Endodermal cell (in vitro differentiated cells): Measurements from ENCODE around the gene ARL14. TPM values are rescaled to one million over a fixed set of nuclear protein-coding genes. Genes with fewer than 3 reads are reported as not detected.

ENCODE experiments used
- DNase-seq: peaks from one replicate; pipeline ENCODE4 v3.0.0-alpha.2; 2017
- H3K27ac ChIP-seq: 2 replicates; pipeline ENCODE4 v1.5.1; 2013; ENCODE audit warnings: mild to moderate bottlenecking, low read depth, low read length, moderate library complexity
- H3K27me3 ChIP-seq: 2 replicates; pipeline ENCODE4 v1.6.1; 2013; ENCODE audit warnings: mild to moderate bottlenecking, low read length, moderate library complexity; ENCODE audit not compliant: insufficient read depth, control insufficient read depth, poor library complexity, severe bottlenecking
- H3K36me3 ChIP-seq: 2 replicates; pipeline ENCODE4 v1.7.0; 2013; ENCODE audit warnings: mild to moderate bottlenecking, low read length, moderate library complexity; ENCODE audit not compliant: control insufficient read depth, insufficient read depth
- H3K4me1 ChIP-seq: one replicate; pipeline ENCODE4 v1.7.0; 2013; ENCODE audit warnings: low read length; ENCODE audit not compliant: control insufficient read depth, insufficient read depth
- H3K4me3 ChIP-seq: 2 replicates; pipeline ENCODE4 v1.5.1; 2013; ENCODE audit warnings: mild to moderate bottlenecking, low read length, moderate library complexity
- H3K9ac ChIP-seq: 2 replicates; pipeline ENCODE4 v1.6.1; 2013; ENCODE audit warnings: mild to moderate bottlenecking, low read length, moderate library complexity; ENCODE audit not compliant: poor library complexity, severe bottlenecking; ENCODE audit errors: extremely low read depth
- H3K9me3 ChIP-seq: 2 replicates; pipeline ENCODE4 v1.6.1; 2013; ENCODE audit warnings: mild to moderate bottlenecking, low read length, moderate library complexity; ENCODE audit not compliant: control insufficient read depth
- H3K27ac Mint-ChIP-seq: 2 replicates; pipeline ENCODE4 v1.8.0; 2020; ENCODE audit warnings: mixed read lengths
- H3K27me3 Mint-ChIP-seq: 2 replicates; pipeline ENCODE4 v1.8.0; 2021; ENCODE audit warnings: mild to moderate bottlenecking, mixed read lengths; ENCODE audit not compliant: insufficient read depth
- H3K36me3 Mint-ChIP-seq: 2 replicates; pipeline ENCODE4 v1.8.0; 2020; ENCODE audit warnings: low read depth, mixed read lengths
- H3K4me1 Mint-ChIP-seq: 2 replicates; pipeline ENCODE4 v1.8.0; 2020; ENCODE audit warnings: mixed read lengths
- H3K4me3 Mint-ChIP-seq: 2 replicates; pipeline ENCODE4 v1.8.0; 2020; ENCODE audit warnings: mild to moderate bottlenecking, moderate library complexity, mixed read lengths
- H3K9me3 Mint-ChIP-seq: 2 replicates; pipeline ENCODE4 v1.8.0; 2020; ENCODE audit warnings: mild to moderate bottlenecking, mixed read lengths
- WGBS, 2 experiments: methylation state at CpG; one replicate each; pipeline versions ENCODE4 v1.1.5 to v1.1.7; 2013; ENCODE audit warnings: missing lambda C conversion rate in 2 of 2, mixed read lengths in 1 of 2; ENCODE audit not compliant: insufficient coverage in 1 of 2, insufficient read length in 1 of 2; 5-methylcytosine and 5-hydroxymethylcytosine counted together
- total RNA-seq, 2 donors: library from RNA; stranded (reverse); fragmentation: NEBNext Ultra II Directional in 1 of 2; extraction: Animal tissue kit (Norgen Biotek cat#: 25700) in 1 of 2; gene quantifications; 2 replicates in 1 of 2; 3 replicates in 1 of 2; pipeline ENCODE4 v1.2.1, GENCODE V29; 2021
- TF ChIP-seq, protein P1 (sequence below): fragments of 200-600 bp; sonication (generic); conservative IDR thresholded peaks from 2 replicates; pipeline ENCODE4 v1.5.0; 2021; ENCODE audit warnings: antibody characterized with exemption, mild to moderate bottlenecking

The ARL14 gene
- total RNA-seq, 2 donors from 2014 or later = not detected

DNA sequence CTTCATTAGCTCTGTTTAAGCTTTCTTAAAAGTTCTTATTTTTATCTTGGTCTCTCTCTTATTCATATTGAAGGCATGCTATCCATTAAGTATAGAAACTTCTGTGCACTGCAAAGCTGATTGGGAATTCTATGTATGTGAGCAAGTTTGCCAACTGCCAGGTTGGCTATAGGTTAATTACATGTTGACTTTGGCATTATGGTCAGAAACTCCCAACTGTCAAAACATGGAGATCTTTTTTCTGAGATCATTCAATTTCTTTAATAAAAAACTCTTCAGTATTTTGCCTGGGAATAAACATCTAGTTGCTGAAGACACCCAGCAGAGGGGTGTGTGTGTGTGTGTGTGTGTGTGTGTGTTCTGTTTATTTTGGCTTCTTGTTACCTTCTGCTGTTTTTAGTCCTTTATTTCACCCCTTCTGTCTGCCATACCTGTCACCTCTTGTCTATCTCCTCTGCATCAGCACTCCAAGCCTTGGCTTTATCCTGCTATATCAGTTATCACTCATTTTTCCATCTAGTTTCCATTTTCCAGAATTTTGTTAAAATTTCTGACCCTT lies 1.3 kb upstream of the ARL14 start:
- H3K36me3 ChIP-seq = no peaks in the 10 kb centered on the region
- H3K9me3 ChIP-seq = no peaks in the 10 kb centered on the region
- Mint-ChIP-seq H3K27me3 (peaks cover 89% of the 10 kb centered on the region), H3K36me3 (no peaks in the 10 kb centered on the region), H3K27ac (no peak overlapping the region), H3K4me3 (no peak overlapping the region), H3K4me1 (peaks cover 34% of the 10 kb centered on the region), H3K9me3 (no peaks in the 10 kb centered on the region)
- DNase-seq = no peak
- TF ChIP-seq, protein P1, sequence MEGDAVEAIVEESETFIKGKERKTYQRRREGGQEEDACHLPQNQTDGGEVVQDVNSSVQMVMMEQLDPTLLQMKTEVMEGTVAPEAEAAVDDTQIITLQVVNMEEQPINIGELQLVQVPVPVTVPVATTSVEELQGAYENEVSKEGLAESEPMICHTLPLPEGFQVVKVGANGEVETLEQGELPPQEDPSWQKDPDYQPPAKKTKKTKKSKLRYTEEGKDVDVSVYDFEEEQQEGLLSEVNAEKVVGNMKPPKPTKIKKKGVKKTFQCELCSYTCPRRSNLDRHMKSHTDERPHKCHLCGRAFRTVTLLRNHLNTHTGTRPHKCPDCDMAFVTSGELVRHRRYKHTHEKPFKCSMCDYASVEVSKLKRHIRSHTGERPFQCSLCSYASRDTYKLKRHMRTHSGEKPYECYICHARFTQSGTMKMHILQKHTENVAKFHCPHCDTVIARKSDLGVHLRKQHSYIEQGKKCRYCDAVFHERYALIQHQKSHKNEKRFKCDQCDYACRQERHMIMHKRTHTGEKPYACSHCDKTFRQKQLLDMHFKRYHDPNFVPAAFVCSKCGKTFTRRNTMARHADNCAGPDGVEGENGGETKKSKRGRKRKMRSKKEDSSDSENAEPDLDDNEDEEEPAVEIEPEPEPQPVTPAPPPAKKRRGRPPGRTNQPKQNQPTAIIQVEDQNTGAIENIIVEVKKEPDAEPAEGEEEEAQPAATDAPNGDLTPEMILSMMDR = no peak
- no peak overlapping the region for H3K4me3 ChIP-seq
- H3K27ac ChIP-seq = no peak overlapping the region
- no peak overlapping the region for H3K9ac ChIP-seq
- H3K4me1 ChIP-seq = peaks cover 4% of the 10 kb centered on the region
- H3K27me3 ChIP-seq = peaks cover 89% of the 10 kb centered on the region

DNA sequence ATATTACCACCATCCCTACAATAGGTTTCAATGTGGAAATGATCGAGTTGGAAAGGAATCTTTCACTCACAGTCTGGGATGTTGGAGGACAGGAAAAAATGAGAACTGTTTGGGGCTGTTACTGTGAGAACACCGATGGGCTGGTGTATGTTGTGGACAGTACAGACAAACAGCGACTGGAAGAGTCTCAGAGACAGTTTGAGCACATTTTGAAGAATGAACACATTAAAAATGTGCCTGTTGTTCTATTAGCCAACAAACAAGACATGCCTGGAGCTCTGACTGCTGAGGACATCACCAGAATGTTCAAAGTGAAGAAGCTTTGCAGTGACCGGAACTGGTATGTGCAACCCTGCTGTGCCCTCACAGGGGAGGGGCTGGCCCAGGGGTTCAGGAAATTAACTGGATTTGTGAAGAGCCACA lies 510 bp downstream of the ARL14 start:
- H3K4me1 Mint-ChIP-seq = peaks cover 34% of the 10 kb centered on the region
- Histone ChIP-seq H3K27ac (no peak overlapping the region), H3K27me3 (peaks cover 88% of the 10 kb centered on the region), H3K9me3 (no peaks in the 10 kb centered on the region), H3K4me3 (peak overlapping the region; percentile 30), H3K9ac (no peak overlapping the region), H3K36me3 (no peaks in the 10 kb centered on the region), H3K4me1 (peaks cover 4% of the 10 kb centered on the region)
- DNase-seq = peak; percentile 65
- peak overlapping the region; percentile 64 for H3K27ac Mint-ChIP-seq
- 61 to 75% methylated on average over 2 to 4 of the region's 4 CpGs for WGBS, 2 experiments
- no peaks in the 10 kb centered on the region for H3K36me3 Mint-ChIP-seq
- H3K27me3 Mint-ChIP-seq = peaks cover 84% of the 10 kb centered on the region
- H3K9me3 Mint-ChIP-seq = no peaks in the 10 kb centered on the region
- TF ChIP-seq, protein P1 = no peak
- peak overlapping the region; percentile 5 for H3K4me3 Mint-ChIP-seq

DNA sequence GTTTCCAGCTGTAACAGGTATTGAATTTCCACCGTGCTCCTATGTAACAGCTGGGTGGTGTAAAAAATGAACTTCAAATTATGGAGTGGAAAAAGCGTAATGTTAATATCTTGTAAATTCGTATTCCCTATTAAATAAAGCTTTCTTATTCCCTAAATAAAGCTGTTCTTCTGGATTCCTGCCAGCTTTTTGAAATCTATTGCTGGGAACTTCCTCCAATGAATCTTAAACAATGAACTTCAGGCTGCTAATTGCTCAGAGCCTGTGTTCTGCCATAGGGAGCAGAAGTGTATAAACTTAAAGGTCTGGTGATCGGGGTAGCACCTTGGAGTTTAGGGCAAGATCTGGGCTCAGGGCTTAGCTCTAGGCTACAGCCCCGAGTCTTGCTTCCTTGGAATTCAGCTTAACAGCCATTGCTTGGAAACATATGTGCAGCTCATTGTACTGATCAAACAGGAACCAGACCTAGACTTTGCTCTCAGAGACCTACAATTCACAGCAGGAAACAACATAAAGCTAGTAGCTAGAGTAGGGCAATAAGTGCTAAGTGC lies 1.4 kb downstream of the ARL14 start:
- Histone ChIP-seq H3K9ac (no peak overlapping the region), H3K4me1 (peaks cover 4% of the 10 kb centered on the region), H3K9me3 (no peaks in the 10 kb centered on the region), H3K27me3 (peaks cover 88% of the 10 kb centered on the region), H3K4me3 (no peak overlapping the region), H3K27ac (no peak overlapping the region), H3K36me3 (no peaks in the 10 kb centered on the region)
- Mint-ChIP-seq H3K4me3 (no peak overlapping the region), H3K36me3 (no peaks in the 10 kb centered on the region), H3K4me1 (peaks cover 31% of the 10 kb centered on the region), H3K9me3 (no peaks in the 10 kb centered on the region), H3K27ac (no peak overlapping the region), H3K27me3 (peaks cover 82% of the 10 kb centered on the region)
- TF ChIP-seq, protein P1 = no peak
- 86% methylated on average over 1 to 5 of the region's 5 CpGs for WGBS, 2 experiments
- no peak for DNase-seq
